ENCODE results near the gene DPM2.

GRCh38 chr9:127934986-127935385 is 2.7 kb downstream of the DPM2 start:
- TF ChIP-seq, protein P1, sequence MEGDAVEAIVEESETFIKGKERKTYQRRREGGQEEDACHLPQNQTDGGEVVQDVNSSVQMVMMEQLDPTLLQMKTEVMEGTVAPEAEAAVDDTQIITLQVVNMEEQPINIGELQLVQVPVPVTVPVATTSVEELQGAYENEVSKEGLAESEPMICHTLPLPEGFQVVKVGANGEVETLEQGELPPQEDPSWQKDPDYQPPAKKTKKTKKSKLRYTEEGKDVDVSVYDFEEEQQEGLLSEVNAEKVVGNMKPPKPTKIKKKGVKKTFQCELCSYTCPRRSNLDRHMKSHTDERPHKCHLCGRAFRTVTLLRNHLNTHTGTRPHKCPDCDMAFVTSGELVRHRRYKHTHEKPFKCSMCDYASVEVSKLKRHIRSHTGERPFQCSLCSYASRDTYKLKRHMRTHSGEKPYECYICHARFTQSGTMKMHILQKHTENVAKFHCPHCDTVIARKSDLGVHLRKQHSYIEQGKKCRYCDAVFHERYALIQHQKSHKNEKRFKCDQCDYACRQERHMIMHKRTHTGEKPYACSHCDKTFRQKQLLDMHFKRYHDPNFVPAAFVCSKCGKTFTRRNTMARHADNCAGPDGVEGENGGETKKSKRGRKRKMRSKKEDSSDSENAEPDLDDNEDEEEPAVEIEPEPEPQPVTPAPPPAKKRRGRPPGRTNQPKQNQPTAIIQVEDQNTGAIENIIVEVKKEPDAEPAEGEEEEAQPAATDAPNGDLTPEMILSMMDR (IDR thresholded peaks at IDR 0.05): no peak
- TF ChIP-seq POLR2AphosphoS5 (IDR thresholded peaks at IDR 0.05; ENCODE audit: insufficient read depth in 1 of 2, low read depth in 1 of 2) (no peak), POLR2A (IDR thresholded peaks at IDR 0.05) (no peak)
